ENCODE measurements around the gene SYT3.
A peak's percentile ranks its signal among the peaks of the same experiment; 100 is the strongest.

The SYT3 gene

GRCh38 chr19:50639121-50640112, at the start of gene SYT3:
Gene SYT3 (minus strand): TSS chr19:50639881. CDS start chr19:50637411, 2,470 bp downstream.
- DNase-seq = no peak

DNA sequence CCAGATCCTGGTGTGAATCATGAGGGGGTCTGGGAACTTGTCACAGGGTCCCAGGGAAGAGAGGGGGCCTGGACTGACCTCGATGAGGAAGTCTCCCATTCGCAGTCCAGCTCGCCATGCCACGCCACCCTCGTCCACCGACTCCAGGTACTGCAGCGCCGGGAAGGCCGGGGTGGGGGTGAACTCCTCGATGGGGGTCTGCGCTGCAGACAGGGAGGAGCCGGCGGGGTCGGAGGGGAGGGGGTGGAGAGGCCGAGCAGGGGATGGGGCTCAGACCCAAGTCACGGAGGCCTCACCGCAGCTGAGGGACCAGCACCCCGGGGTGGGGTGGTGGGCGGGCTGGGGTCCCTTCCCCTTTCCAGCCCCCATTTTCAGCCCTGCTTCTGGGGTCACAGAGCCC, 49.1 kb upstream of the SYT3 start:
- DNase-seq = no peak

DNA sequence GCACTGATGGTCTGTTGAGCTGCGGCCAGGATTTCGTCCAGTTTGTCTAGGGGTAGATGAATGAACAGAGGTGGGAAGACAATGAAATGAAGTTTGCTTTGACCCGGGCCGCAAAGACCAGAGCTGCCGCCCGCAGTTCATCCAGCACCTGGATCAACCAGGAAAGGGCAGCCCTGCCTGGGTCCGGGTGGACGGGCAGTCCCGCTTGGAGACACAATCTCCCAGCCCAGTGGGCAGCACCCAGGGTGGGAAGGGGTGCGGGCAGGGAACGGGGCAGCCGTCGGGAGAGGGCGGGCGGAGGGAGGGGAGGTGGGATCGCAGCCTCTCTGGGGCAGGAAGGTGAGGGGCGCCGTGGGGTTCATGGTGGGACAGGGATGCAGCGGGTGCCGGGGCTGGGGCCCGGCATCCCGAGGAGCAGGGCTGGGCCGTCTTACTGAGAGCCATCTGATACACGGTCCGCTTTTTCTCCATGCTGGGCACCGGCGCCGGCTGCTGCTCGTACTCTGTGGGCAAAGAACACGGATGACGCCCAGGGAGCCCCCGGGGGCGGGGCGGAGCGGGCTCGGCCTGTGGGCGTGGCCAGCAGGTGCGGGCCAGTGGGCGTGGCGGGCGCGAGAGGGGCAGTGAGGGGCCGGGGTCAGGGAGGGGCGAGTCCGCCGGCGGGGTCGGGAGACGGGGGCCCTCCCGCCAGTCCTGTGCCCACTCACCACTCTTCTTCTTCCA, 46.8 kb upstream of the SYT3 start:
- DNase-seq = no peak

DNA sequence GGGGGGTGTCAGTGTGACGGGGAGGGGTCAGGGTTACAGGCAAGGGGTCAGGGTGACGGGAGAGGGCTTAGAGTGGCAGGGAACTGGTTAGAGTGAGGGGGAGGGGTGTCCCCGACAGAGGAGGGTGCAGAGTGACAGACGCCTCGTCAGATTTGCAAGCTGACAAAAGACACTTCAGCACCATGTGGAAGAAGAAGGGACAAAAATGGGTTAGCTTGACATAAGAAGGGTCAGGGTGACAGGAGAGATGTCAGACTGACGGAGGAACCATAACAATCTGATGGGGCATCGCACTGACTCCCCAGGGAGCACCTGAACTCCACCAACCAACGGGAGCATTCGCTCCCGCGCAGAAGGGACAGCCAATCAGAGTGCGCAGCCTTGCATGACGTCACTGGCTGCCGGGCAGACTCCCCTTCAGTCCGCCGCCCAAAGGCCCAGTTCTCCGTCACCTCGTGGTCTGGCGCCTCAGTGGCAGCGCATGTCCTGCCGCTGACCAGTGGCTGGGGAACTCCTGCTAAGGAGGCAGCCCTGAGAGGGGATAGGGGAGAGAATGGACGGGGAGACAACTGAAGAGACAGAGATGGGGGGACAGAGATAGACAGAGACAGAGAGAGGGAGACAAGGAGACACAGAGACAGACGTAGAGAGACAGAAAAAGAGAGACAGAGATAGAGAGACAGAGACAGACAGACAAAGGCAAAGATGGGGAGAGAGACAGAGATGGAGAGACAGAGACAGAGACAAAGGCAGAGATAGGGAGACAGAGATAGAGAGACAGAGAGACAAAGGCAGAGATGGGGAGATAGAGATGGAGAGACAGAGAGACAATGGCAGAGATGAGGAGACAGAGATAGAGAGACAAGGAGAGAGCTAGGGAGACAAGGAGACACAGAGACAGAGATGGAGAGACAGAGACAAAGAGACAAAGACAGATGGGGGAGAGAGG, 39.8 kb upstream of the SYT3 start:
- peak; percentile 61 for DNase-seq

- DNase-seq = no peak
These were observed 38.6 kb upstream of the SYT3 start for GRCh38 chr19:50678323-50678722.

GRCh38 chr19:50677636-50678035, 38.0 kb upstream of the SYT3 start:
- DNase-seq = no peak

GRCh38 chr19:50676625-50677197, 37.0 kb upstream of the SYT3 start:
- no peak for DNase-seq

- DNase-seq = no peak
These were observed 33.4 kb upstream of the SYT3 start for GRCh38 chr19:50673118-50673517.

- DNase-seq = no peak
These were observed 30.4 kb upstream of the SYT3 start for GRCh38 chr19:50670102-50670380.

GRCh38 chr19:50669302-50670101, 29.8 kb upstream of the SYT3 start:
- DNase-seq = no peak

GRCh38 chr19:50668879-50669278, 29.2 kb upstream of the SYT3 start:
- no peak for DNase-seq

DNA sequence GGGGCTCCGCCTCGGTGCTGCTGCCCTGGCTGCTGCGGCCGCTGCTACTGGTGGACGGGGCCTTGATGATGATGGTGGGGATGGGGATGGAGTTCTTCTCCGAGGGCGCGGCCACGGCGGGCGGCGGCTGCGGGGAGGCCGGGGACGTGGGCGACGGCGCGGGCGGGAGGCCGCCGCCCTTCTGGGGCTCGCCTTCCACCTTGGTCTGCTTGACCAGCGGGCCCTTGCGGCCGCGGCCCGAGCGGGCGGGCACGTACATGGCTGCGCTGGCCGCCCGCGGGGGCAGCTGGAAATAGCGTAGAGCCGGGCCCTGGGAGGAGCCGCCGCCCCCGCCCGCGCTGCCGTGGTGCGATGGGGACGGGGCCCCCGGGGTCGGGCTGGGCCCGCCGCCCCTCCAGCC, 28.7 kb upstream of the SYT3 start:
- no peak for DNase-seq

DNA sequence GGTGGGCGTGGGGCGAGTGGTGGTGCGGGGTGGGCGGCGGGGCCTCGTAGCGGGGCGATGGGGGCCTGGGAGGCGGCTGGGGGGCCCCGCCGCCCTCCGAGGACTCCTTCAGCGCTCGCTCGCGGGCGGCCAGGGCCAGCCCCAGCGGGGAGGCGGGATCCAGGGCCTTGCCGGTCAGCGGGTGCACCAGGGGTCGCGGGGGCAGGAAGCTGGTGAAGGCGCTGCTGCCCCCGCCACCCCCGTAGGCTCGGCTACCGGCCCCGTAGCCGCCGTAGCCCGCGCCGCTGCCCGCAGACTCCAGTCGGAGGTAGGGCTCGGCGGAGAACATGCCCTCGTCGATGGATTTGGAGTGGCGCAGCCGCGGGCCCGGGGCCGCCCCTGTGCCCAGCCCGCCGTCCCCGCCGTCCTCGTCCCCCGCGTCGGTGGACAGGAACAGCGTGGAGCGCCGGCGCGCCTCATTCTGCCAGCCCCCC, 28.1 kb upstream of the SYT3 start:
- DNase-seq = no peak

DNA sequence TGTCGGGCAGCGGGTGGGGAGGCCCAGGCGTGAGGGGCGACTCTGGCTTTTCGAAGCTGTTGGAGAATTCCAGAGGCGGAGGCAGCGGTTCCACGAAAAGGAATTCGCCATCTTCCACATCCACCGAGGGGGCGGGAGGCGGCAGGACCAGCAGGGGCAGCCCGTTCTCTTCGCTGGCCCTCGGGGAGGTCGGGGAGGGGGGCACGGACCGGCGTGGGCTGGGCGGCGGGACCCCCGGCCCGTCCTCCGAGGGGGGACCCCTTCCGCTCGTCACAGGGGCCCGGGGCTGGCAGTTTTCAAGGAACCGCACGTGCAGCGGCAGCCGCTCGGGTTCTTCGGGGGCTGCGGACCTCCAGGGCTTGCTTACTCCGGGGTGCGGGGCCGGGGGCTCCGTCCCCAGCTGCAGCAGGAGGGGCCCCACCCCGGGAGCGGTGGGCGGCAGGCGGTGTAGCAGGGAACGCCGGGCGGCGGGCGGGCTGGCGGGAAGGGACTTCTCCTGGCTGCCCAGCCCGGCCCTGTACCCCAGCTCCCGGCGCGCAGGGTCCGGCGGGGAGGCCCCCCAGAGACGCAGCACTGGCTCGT, 27.6 kb upstream of the SYT3 start:
- no peak for DNase-seq

DNA sequence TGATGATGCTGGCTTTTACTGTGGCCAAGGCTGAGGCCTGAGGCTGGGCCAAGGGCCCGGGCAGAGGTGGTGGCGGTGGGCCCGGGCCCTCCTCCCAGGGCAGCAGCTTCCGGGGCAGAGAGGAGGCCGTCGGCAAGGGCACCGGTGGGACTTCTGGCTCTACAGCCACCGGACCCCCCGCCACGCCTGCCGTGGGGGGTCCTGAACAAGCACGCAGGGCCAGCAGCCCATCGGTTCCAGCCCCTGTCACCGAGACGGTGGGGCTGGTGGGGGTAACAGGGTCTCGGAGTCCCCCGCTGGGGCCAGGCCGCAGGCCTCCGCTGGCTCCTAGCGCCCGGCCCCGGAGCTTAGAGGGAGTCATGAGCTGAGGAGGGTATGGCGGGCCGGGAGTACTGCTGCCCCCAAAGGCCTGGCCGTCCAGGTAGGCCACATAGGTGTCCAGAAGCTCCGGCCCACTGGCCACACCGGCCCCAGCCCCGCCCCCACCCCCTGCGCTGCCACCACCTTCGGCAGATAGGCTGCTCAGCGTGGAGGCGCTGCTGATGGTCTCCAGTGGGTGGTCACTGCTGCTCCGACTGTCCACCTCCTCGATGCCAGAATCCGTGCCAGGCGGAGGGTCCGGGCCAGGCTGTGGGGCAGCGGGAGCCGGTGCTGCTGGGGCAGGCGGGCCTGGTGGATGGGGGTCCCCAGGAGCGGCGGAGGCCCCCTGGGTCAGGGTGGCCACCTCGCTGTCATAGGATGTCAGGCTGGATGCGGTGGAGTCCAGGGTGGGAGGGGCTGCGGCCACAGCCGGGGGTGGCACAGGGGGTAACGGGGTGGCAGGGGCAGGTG, 26.9 kb upstream of the SYT3 start:
- DNase-seq = no peak

GRCh38 chr19:50664204-50664603, 24.5 kb upstream of the SYT3 start:
- no peak for DNase-seq

GRCh38 chr19:50663482-50663790, 23.8 kb upstream of the SYT3 start:
- DNase-seq = no peak

DNA sequence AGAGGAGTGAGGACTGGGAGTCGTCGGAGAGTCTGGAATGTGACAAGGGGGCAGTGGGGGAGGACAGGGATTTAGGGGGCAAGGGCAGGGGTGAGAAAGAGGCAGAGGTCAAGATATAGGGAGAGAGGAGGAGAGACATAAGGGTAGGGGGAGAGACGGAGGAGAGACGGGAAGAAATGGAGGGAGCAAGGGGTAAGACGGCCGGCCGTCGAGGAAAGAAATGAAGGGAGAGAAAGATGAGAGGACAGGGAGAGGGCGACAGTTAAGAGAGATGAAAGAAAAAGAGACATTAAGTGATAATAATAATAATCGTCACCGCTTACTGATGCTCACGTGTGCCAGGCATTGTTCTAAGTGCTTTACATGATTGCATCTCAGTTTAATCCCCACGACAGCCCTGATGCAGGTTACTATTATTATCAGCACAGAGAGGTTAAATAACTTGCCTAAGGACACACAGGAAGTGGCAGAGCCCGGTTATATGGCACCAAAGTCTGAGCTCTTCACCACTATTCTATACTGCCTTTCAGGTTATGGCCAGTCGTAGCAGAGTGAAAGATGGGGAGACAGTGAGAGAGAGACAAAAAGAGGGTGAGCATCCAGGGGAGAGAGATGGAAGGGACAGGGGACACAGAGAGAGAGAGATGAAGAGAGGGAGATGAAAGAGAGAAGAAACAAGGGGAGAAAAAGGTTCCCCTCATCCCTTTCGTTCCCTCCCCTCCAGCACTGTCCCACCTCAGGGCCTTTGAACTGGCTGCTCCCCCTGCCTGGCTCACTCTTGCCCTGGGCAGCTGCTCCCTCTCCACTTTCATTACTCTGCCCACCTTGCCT, 23.2 kb upstream of the SYT3 start:
- DNase-seq = no peak

GRCh38 chr19:50661766-50662650, 22.3 kb upstream of the SYT3 start:
- no peak for DNase-seq

Measured in CD4-positive, alpha-beta T cell treated with Interleukin-4 for 4 hours (primary cell).